OCI-M1 (cell line): Measurements from ENCODE around the gene APCDD1.
"Not testable (repeated sequence)": the region's sequence is repeated elsewhere in the genome, so short reads cannot be mapped to it uniquely, and the experiment has no call there.

Source experiments
- DNase-seq: peaks from one replicate; lab custom pipeline; 2025; lab: John Stamatoyannopoulos, UW

APCDD1 gene

DNA sequence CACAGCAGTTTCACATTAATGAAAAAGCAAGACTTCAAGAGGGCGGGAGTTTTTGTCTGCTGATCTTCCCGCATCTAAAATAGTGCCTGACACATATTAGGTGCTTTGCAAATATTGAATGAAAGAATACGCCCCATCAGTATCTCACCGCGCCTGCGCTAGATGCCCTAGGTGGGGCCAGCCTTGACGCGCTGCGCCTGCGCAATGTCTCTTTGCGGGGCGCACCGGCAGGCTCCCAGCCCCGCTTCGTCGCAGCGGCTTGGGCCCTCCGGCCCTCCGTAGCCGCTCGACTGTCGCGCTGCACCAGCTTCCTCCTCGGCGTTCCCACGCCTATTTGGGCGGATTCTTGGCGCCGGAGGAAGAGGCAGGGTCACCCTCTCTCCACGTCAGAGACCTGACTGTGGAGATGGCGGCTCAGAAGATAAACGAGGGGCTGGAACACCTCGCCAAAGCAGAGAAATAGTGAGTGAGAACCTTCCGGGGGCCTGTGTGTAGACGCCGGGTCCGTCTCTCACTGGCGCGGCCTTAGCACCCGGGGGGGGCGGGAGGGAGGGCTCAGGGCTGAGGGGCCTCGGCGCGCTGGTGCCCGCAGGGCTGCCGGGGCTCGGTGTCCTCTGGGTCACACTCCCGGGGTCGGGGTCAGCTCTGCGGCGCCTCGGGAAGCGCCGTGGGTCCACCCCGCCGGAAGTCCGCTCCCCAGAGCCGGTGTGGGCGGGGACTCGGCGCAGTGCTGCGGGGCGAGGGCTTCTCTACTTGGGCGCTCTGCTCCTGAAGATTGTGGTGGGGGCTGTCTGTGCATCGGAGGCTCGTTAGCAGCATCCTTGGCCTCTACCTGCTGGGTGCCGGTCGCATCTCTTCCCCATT lies 71.5 kb downstream of the APCDD1 start, which contains the start of gene NAPG:
TSS of gene NAPG (plus strand) at position 331 of the 864 bp plus-strand sequence. CDS start at position 407, 76 bp downstream.
- DNase-seq, result peak; percentile 98

DNA sequence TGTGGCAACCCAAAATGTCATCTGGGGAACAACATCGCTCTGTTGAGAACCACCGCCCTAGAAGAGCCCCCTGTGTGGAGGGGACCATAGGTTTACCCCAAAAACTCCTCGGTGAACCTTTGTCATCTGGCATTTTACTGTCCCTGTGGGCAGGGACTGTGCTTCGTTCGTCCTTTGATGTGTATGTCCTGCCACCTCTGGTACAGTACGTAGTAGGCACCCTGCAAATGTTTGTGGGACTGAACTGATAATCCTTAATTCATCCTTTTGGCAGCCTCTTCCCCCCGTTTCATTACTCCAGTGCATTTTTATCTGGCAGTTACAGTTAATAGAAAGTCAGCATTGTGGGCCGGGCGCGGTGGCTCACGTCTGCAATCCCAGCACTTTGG lies 72.1 kb downstream of the APCDD1 start:
- DNase-seq, result peak; percentile 59

DNA sequence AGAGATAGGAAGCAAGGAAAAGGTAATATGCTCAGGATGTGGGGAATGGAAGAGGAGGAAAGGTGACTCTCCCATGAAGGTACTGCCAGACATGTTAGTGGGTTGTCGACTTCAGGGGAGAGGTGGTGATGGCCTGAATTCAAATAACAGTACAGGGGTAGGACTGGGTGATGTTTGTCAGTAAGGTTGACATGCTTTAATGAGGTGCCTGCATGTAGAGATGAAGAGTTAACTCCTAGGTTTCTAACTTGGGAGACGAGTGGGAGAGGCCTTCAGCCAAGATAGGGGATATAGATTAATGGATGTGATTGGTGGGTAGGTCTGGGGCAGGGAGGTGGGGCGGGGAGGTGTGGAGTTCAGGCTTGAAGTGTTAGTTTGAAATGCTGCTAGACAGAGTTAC lies 74.0 kb downstream of the APCDD1 start:
- DNase-seq, result peak; percentile 24

DNA sequence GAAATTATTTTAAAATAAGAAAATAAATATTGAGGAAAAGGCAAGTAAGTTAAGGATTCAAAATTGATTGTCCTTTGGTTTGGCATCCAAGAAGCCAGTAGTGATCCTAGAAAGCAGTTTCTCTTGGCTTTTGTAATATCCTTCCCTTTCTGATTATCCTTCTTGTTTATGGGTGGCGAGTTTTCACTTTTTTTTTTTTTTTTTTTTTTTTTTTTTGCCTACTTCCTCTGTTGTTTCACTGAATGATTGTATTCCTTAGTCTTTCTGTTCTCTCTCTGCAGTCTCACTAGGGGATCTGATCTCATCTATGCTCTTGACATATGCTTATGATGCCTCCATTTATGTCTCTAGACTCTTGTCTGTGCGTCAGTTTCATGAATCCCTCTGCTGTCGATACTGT lies 75.6 kb downstream of the APCDD1 start:
- peak; percentile 58 for DNase-seq

DNA sequence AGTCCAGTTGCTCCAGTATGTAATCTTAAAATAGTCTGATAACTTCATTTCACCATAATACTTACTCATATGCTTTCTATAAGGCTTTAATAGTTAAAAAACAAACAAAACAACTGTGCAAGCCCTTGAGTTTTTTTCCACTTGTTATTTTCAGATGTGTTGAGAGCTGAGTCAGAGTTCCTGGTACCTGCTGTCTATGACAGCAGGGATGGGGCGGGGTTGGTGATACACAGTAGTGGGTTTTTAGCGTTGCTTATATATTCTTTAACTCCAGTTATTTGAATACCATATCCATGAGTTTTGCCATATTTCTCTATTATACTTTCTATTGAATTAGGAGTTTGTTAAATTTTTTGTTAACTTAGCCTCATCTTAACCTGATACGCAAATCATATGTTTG lies 76.4 kb downstream of the APCDD1 start:
- DNase-seq, result peak; percentile 35

DNA sequence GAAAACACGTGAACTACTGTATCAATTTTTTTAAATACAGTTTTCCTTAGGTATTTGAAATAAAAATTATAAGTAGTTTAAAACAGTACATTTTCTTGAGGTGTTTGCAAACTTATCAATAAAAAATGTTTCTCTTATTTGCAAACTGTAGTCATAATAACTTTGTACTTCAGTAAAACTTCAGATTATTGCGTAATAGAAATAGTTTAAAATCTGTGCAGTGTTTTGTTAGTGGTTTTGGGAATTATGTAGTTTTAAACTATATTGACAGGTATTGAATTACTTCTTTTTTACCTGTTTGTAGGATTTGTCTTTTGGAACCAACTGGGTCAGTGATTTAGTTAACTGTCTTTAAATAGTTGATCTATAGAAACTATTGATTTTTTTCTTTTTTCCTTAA lies 78.7 kb downstream of the APCDD1 start:
- no peak for DNase-seq

DNA sequence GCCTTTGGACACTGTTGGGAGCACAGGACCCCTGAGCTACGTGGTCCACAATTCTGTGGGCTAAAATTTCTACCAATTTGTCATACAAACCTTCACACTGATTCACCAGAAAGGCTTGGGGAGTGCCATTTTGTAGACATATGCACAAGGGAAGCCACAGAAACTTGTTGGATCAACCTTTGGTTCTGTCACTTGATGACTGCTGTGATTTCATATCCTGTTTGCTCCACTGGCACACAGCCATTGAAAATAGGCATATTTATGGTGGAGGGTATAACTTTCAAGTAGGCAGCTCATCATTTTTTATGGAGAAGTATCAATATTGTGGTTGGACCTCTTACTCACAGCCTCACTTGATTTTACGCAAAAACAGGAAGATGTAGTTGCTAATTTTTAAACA lies 81.8 kb downstream of the APCDD1 start:
- no peak for DNase-seq

DNA sequence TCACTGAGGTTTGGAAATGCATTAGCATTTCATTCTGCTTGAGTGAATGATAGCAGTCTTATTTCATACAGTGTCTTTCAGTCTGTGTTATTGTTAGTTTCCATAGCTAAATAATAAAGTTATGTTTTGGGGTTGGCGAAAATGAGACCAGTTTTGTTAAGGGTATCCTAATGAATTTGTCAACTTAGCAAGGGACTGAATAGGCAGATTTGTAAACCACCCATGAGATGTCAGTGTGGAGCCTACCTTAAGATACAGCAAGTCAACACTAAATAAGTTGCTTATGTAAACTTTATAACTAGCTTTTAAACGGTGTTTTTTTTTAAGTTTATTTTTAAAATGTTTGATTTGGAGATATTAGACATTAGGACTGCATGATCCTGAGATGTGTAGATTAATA lies 83.3 kb downstream of the APCDD1 start:
- DNase-seq, result no peak

DNA sequence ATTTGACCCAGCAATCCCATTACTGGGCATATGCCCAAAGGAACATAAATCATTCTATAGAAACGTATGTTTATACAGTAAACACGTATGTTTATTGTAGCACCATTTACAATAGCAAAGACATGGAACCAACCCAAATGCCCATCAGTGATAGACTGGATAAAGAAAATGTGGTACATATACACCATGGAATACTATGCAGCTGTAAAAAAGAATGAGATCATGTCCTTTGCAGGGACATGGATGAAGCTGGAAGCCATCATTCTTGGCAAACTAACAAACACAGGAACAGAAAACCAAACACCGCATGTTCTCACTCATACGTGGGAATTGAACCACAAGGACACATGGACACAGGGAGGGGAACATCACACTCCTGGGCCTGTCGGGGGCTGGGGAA lies 84.7 kb downstream of the APCDD1 start:
- not testable (repeated sequence) for DNase-seq
